SU-DHL-6 (cell line): ENCODE results near the gene ALDOC.
"Not testable (repeated sequence)": the region's sequence is repeated elsewhere in the genome, so short reads cannot be mapped to it uniquely, and the experiment has no call there.

Experiments
- H2AFZ ChIP-seq: fragments of 200-600 bp; sonication (generic); 2 replicates; pipeline ENCODE4 v1.6.1; 2014; ENCODE audit warnings: low read depth, mild to moderate bottlenecking, moderate library complexity, mixed read lengths, antibody characterized with exemption, low read length; ENCODE audit not compliant: severe bottlenecking
- H3F3A ChIP-seq: fragments of 200-600 bp; shearing (Covaris generic); 2 replicates; pipeline ENCODE4 v1.6.0; 2016; ENCODE audit warnings: antibody characterized with exemption, mild to moderate bottlenecking; ENCODE audit not compliant: insufficient read depth
- H3K27ac ChIP-seq: fragments of 200-600 bp; sonication (generic); 2 replicates; pipeline ENCODE4 v1.5.1; 2016; ENCODE audit warnings: low read depth, mild to moderate bottlenecking, low read length, moderate library complexity, mixed read lengths
- H3K27me3 ChIP-seq: fragments of 200-600 bp; sonication (generic), shearing (Covaris generic); 2 replicates; pipeline ENCODE4 v1.6.0; 2014; ENCODE audit warnings: mild to moderate bottlenecking, low read length
- H3K36me3 ChIP-seq: fragments of 200-600 bp; sonication (generic); 2 replicates; pipeline ENCODE4 v1.6.1; 2014; ENCODE audit warnings: mild to moderate bottlenecking, low read length, mixed read lengths
- H3K4me2 ChIP-seq: fragments of 300-600, 200-600 bp; shearing (Covaris generic), sonication (generic); 2 replicates; pipeline ENCODE4 v1.6.0; 2014; ENCODE audit warnings: low read length, low read depth, mild to moderate bottlenecking; ENCODE audit not compliant: poor library complexity, severe bottlenecking
- H3K4me3 ChIP-seq: fragments of 200-600 bp; sonication (generic); 2 replicates; pipeline ENCODE4 v1.5.1; 2014; ENCODE audit warnings: antibody characterized with exemption, low read length, mild to moderate bottlenecking, mixed read lengths; ENCODE audit not compliant: insufficient read depth, poor library complexity, severe bottlenecking
- H3K79me2 ChIP-seq: fragments of 200-600 bp; sonication (generic); 2 replicates; pipeline ENCODE4 v1.6.1; 2014; ENCODE audit warnings: mild to moderate bottlenecking, low read length, moderate library complexity; ENCODE audit not compliant: insufficient read depth
- H3K9ac ChIP-seq: fragments of 200-600 bp; sonication (generic); 2 replicates; pipeline ENCODE4 v1.7.0; 2014; ENCODE audit warnings: mild to moderate bottlenecking, low read length
- H3K9me2 ChIP-seq: fragments of 200-600 bp; sonication (generic); replicated peaks from 2 replicates; pipeline ENCODE4 v1.6.1; 2014; ENCODE audit warnings: low read length; ENCODE audit not compliant: insufficient read depth
- H3K9me3 ChIP-seq: fragments of 200-600 bp; sonication (generic); 2 replicates; pipeline ENCODE4 v1.6.1; 2014; ENCODE audit warnings: low read length, mixed read lengths; ENCODE audit not compliant: insufficient read depth
- H4K20me1 ChIP-seq: fragments of 200-600 bp; sonication (generic); 2 replicates; pipeline ENCODE4 v1.6.1; 2014; ENCODE audit warnings: low read depth, mild to moderate bottlenecking, antibody characterized with exemption, low read length, moderate library complexity, mixed read lengths
- CTCF ChIP-seq: fragments of 200-600 bp; sonication (generic); IDR thresholded peaks from one replicate; pipeline ENCODE4 v1.5.1; 2017; ENCODE audit warnings: antibody characterized with exemption, mild to moderate bottlenecking, low read length, moderate library complexity; ENCODE audit not compliant: insufficient read depth, poor library complexity, severe bottlenecking
- EZH2phosphoT487 ChIP-seq: fragments of 200-600 bp; sonication (generic), shearing (Covaris generic); conservative IDR thresholded peaks from 2 replicates; pipeline ENCODE4 v1.6.1; 2018; ENCODE audit warnings: mild to moderate bottlenecking, antibody characterized with exemption, low read length, moderate library complexity, mixed read lengths

The ALDOC gene

GRCh38 chr17:28578246-28579195, 1.8 kb upstream of the ALDOC start:
- no peak overlapping the region for H3K4me3 ChIP-seq
- no peak overlapping the region for H2AFZ ChIP-seq
- H3K9ac ChIP-seq: no peak overlapping the region
- H3K79me2 ChIP-seq: no peaks in the 10 kb centered on the region
- peaks cover 10% of the 10 kb centered on the region for H3K36me3 ChIP-seq
- no peaks in the 10 kb centered on the region for H3K9me3 ChIP-seq
- no peaks in the 10 kb centered on the region for H4K20me1 ChIP-seq
- H3F3A ChIP-seq: peaks cover 19% of the 10 kb centered on the region
- H3K27ac ChIP-seq: no peak overlapping the region
- H3K9me2 ChIP-seq: no peaks in the 10 kb centered on the region
- H3K4me2 ChIP-seq: no peak overlapping the region
- no peak for TF ChIP-seq EZH2phosphoT487
- no peak for TF ChIP-seq CTCF
- no peaks in the 10 kb centered on the region for H3K27me3 ChIP-seq

- H3K27ac ChIP-seq: peak overlapping the region; percentile 60
Measured at GRCh38 chr17:28577466-28577824, 750 bp upstream of the ALDOC start.

GRCh38 chr17:28576016-28576415, 679 bp downstream of the ALDOC start:
- not testable (repeated sequence) for H3K9me3 ChIP-seq, H3K27ac ChIP-seq, H3K4me3 ChIP-seq, H3K9me2 ChIP-seq, H3K79me2 ChIP-seq, H3K27me3 ChIP-seq, H4K20me1 ChIP-seq, H2AFZ ChIP-seq, H3K36me3 ChIP-seq
- Histone ChIP-seq H3F3A (peaks cover 23% of the 10 kb centered on the region), H3K4me2 (peak overlapping the region; percentile 58), H3K9ac (peak overlapping the region; percentile 27; the same call in 1 of the 2 replicates)

More at GRCh38 chr17:28577466-28577824, 750 bp upstream of the ALDOC start:
- Histone ChIP-seq H3K9me2 (no peaks in the 10 kb centered on the region), H3K4me3 (no peak overlapping the region), H3F3A (peaks cover 19% of the 10 kb centered on the region), H3K36me3 (peaks cover 6% of the 10 kb centered on the region), H2AFZ (no peak overlapping the region), H4K20me1 (no peaks in the 10 kb centered on the region), H3K79me2 (no peaks in the 10 kb centered on the region), H3K9me3 (no peaks in the 10 kb centered on the region), H3K9ac (peak overlapping the region; percentile 30; the same call in 1 of the 2 replicates), H3K27me3 (no peaks in the 10 kb centered on the region), H3K4me2 (peak overlapping the region; percentile 34)
- TF ChIP-seq CTCF: no peak
- TF ChIP-seq EZH2phosphoT487: no peak

GRCh38 chr17:28575126-28575795, 1.4 kb downstream of the ALDOC start:
- no peak overlapping the region for H3K4me3 ChIP-seq
- peak overlapping the region; percentile 58 for H3K4me2 ChIP-seq
- no peak overlapping the region for H2AFZ ChIP-seq
- H3K36me3 ChIP-seq: no peaks in the 10 kb centered on the region
- no peaks in the 10 kb centered on the region for H3K9me3 ChIP-seq
- H4K20me1 ChIP-seq: no peaks in the 10 kb centered on the region
- TF ChIP-seq CTCF (no peak), EZH2phosphoT487 (no peak)
- H3K9me2 ChIP-seq: no peaks in the 10 kb centered on the region
- H3K79me2 ChIP-seq: no peaks in the 10 kb centered on the region
- no peak overlapping the region for H3K27ac ChIP-seq
- peaks cover 24% of the 10 kb centered on the region for H3F3A ChIP-seq
- H3K27me3 ChIP-seq: no peaks in the 10 kb centered on the region
- 0 out of 2 replicates have a peak overlapping the region, but pooled peaks have one; percentile 27 for H3K9ac ChIP-seq
